Smooth muscle cell (in vitro differentiated cells): ENCODE measurements around the gene ANKRD63. TPM values are rescaled to one million over a fixed set of nuclear protein-coding genes. Genes with fewer than 3 reads are reported as not detected.

Experiments
- DNase-seq: peaks from one replicate; lab custom pipeline; 2025; ENCODE audit not compliant: unreplicated experiment; lab: John Stamatoyannopoulos, UW
- H2AFZ ChIP-seq: fragments of 200-600 bp; sonication (generic); 2 replicates; pipeline ENCODE4 v1.6.0; 2016; ENCODE audit warnings: antibody characterized with exemption, low read depth, mild to moderate bottlenecking
- H3F3A ChIP-seq: fragments of 200-600 bp; sonication (generic); 2 replicates; pipeline ENCODE4 v1.6.0; 2017; ENCODE audit warnings: antibody characterized with exemption, low read depth
- H3K27ac ChIP-seq: fragments of 200-600 bp; sonication (generic); 2 replicates; pipeline ENCODE4 v1.5.1; 2016; ENCODE audit warnings: low read depth, mild to moderate bottlenecking
- H3K27me3 ChIP-seq: fragments of 200-600 bp; sonication (generic); 2 replicates; pipeline ENCODE4 v1.6.1; 2016; ENCODE audit warnings: low read depth, mild to moderate bottlenecking
- H3K36me3 ChIP-seq: fragments of 200-600 bp; sonication (generic); 2 replicates; pipeline ENCODE4 v1.5.1; 2016; ENCODE audit warnings: low read depth
- H3K4me1 ChIP-seq: fragments of 200-600 bp; sonication (generic); 2 replicates; pipeline ENCODE4 v1.5.1; 2016; ENCODE audit warnings: low read depth
- H3K4me2 ChIP-seq: fragments of 200-600 bp; sonication (generic); 2 replicates; pipeline ENCODE4 v1.6.0; 2016; ENCODE audit warnings: mild to moderate bottlenecking
- H3K4me3 ChIP-seq: fragments of 200-600 bp; sonication (generic); 2 replicates; pipeline ENCODE4 v1.5.1; 2016; ENCODE audit warnings: mild to moderate bottlenecking
- H3K79me2 ChIP-seq: fragments of 200-600 bp; sonication (generic); 2 replicates; pipeline ENCODE4 v1.6.0; 2016; ENCODE audit warnings: low read depth, mild to moderate bottlenecking
- H3K9ac ChIP-seq: fragments of 200-600 bp; sonication (generic); 2 replicates; pipeline ENCODE4 v1.6.0; 2016; ENCODE audit warnings: low read depth
- H3K9me3 ChIP-seq: fragments of 200-600 bp; sonication (generic); replicated peaks from 2 replicates; pipeline ENCODE4 v1.5.1; 2016; ENCODE audit warnings: low read depth
- H4K20me1 ChIP-seq: fragments of 200-600 bp; sonication (generic); 2 replicates; pipeline ENCODE4 v1.6.0; 2016; ENCODE audit warnings: low read depth
- CTCF ChIP-seq: fragments of 200-600 bp; sonication (generic); IDR thresholded peaks from 2 replicates; pipeline ENCODE4 v1.5.1; 2017; ENCODE audit warnings: borderline replicate concordance, mild to moderate bottlenecking, antibody characterized with exemption; ENCODE audit not compliant: insufficient read depth, poor library complexity, severe bottlenecking
- WGBS: methylation state at CpG from one replicate; pipeline ENCODE4 v1.1.7; 2016; ENCODE audit warnings: low lambda C conversion rate; 5-methylcytosine and 5-hydroxymethylcytosine counted together
- polyA plus RNA-seq: library from polyadenylated mRNA; unstranded; fragments of >200 nt; fragmentation: Nextera tagmentation; extraction: Ambion mirVana; gene quantifications from 2 replicates; pipeline ENCODE4 v1.2.1, GENCODE V29; 2016
- total RNA-seq: library from RNA; depleted of rRNA; stranded (reverse); fragments of >200 nt; gene quantifications from 2 replicates; pipeline ENCODE4 v1.2.3, GENCODE V29; 2014

Gene ANKRD63
- total and polyA plus RNA-seq, 2 experiments from 2014 or later = not detected

GRCh38 chr15:40277471-40277870, 5.4 kb downstream of the ANKRD63 start:
- Histone ChIP-seq H3K79me2 (no peaks in the 10 kb centered on the region), H3K4me1 (peaks cover 11% of the 10 kb centered on the region), H3K9me3 (no peaks in the 10 kb centered on the region), H4K20me1 (no peaks in the 10 kb centered on the region), H3K9ac (no peak overlapping the region), H3K27ac (no peak overlapping the region), H3K27me3 (peaks cover 44% of the 10 kb centered on the region), H3F3A (peaks cover 4% of the 10 kb centered on the region), H3K4me2 (no peak overlapping the region), H3K36me3 (no peaks in the 10 kb centered on the region), H3K4me3 (no peak overlapping the region), H2AFZ (no peak overlapping the region)
- no peak for DNase-seq
- 81% methylated on average over 16 of the region's 16 CpGs for WGBS
- TF ChIP-seq CTCF = no peak

- WGBS = 92% methylated on average over 4 of the region's 4 CpGs
- Histone ChIP-seq H3K4me1 (peaks cover 7% of the 10 kb centered on the region), H3K36me3 (no peaks in the 10 kb centered on the region), H3F3A (peaks cover 4% of the 10 kb centered on the region), H2AFZ (no peak overlapping the region), H3K4me2 (no peak overlapping the region), H3K4me3 (no peak overlapping the region), H4K20me1 (no peaks in the 10 kb centered on the region), H3K9ac (no peak overlapping the region), H3K27ac (no peak overlapping the region), H3K27me3 (peaks cover 38% of the 10 kb centered on the region), H3K79me2 (no peaks in the 10 kb centered on the region), H3K9me3 (no peaks in the 10 kb centered on the region)
- TF ChIP-seq CTCF = no peak
- DNase-seq = no peak
These were observed 5.9 kb downstream of the ANKRD63 start for GRCh38 chr15:40276927-40277326.

GRCh38 chr15:40275954-40276353, 6.9 kb downstream of the ANKRD63 start:
- WGBS = 100% methylated on average over 7 of the region's 7 CpGs
- Histone ChIP-seq H3K4me2 (no peak overlapping the region), H3K4me1 (no peaks in the 10 kb centered on the region), H3K4me3 (no peak overlapping the region), H3F3A (peaks cover 4% of the 10 kb centered on the region), H3K36me3 (no peaks in the 10 kb centered on the region), H3K9ac (no peak overlapping the region), H3K27ac (no peak overlapping the region), H4K20me1 (no peaks in the 10 kb centered on the region), H2AFZ (no peak overlapping the region), H3K79me2 (no peaks in the 10 kb centered on the region), H3K9me3 (no peaks in the 10 kb centered on the region), H3K27me3 (peaks cover 28% of the 10 kb centered on the region)
- DNase-seq = no peak
- TF ChIP-seq CTCF = no peak

GRCh38 chr15:40275523-40275922, 7.3 kb downstream of the ANKRD63 start:
- Histone ChIP-seq H3K4me2 (no peak overlapping the region), H3K36me3 (no peaks in the 10 kb centered on the region), H3K4me3 (no peak overlapping the region), H3K27ac (no peak overlapping the region), H2AFZ (no peak overlapping the region), H3K9ac (no peak overlapping the region), H4K20me1 (no peaks in the 10 kb centered on the region), H3K79me2 (no peaks in the 10 kb centered on the region), H3F3A (peaks cover 4% of the 10 kb centered on the region), H3K27me3 (peaks cover 24% of the 10 kb centered on the region), H3K4me1 (no peaks in the 10 kb centered on the region), H3K9me3 (no peaks in the 10 kb centered on the region)
- DNase-seq = no peak
- no peak for TF ChIP-seq CTCF
- WGBS = 89% methylated on average over 5 of the region's 5 CpGs
